Measurements from ENCODE around the gene SPEM2.

SPEM2 gene

DNA sequence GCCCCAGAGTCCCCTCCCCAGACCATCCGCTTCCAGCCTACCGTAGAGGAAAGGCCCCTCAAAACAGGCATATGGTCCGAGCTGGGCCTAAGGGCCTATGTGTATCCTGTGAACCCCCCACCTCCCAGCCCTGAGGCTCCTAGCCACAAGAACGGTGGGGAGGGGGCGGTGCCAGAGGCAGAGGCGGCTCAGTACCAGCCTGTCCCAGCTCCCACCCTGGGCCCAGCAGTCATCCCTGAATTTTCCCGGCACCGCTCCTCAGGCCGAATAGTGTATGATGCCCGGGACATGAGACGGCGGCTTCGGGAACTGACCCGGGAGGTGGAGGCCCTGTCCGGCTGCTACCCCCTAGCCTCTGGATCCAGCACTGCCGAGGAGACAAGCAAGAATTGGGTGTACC, 4.2 kb upstream of the SPEM2 start:
- no peak for DNase-seq (ENCODE audit: low read depth, low spot score)

DNA sequence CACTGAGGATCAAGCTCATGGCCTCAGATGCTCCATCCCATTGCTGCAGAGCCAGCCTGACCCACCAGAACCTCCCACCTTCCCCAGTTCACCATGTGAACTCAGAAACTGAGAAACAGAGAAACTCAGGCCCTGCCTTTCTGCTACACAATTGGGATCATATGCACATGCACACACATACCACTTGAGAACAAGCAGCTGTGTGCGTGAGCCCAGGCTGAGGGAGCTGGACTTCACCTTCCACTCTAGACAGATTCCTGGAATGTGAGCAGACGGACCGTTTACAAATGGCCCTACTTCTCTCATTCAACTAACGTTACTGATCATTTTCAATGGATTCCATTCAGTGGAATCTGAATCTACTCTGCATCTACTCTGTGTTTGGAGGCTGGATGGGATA, 1.7 kb upstream of the SPEM2 start:
- DNase-seq (ENCODE audit: low read depth, low spot score) = no peak

DNA sequence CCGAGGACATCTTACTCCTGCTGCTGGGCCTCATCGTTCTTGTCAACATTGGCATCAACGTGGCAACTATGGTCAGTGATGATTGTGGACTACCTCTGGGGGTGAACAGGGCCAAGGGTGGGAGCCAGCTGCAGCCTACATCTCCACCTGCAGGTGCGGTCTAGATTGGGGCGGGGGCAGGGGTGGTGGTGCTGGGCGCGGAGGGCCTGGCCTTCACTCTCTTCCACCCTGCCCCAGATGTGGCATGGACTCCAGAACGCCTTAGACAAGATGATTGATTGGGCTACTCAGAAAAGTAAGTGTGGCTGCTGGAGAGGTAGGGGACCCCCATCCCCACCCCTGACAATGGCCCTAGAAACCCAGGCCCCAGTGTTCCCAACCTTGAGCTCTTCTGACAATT, 340 bp downstream of the SPEM2 start:
- DNase-seq (ENCODE audit: low read depth, low spot score) = no peak

DNA sequence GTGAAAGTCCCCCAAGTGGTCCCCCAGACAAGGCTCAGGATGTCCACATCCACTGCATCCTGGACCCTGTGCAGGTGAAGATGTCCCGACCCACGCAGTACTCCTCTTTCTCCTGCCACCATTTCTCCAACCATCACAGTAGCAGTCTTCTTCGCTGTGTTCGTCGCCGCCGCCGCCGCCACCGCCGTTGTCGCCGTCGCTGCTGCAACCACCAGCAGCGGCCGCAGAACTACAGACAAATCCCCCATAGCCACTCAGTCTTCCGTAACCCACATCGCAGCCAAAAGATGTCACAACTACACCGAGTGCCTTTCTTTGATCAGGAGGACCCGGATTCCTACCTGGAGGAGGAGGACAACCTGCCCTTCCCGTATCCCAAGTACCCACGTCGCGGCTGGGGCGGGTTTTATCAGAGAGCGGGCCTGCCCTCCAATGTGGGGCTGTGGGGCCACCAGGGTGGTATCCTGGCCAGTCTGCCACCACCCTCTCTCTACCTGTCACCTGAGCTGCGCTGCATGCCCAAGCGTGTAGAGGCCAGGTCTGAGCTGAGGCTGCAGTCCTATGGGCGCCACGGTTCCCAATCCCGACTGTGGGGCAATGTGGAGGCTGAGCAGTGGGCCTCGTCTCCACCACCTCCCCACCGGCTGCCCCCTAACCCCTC, 917 bp downstream of the SPEM2 start:
- DNase-seq (ENCODE audit: low read depth, low spot score) = no peak

DNA sequence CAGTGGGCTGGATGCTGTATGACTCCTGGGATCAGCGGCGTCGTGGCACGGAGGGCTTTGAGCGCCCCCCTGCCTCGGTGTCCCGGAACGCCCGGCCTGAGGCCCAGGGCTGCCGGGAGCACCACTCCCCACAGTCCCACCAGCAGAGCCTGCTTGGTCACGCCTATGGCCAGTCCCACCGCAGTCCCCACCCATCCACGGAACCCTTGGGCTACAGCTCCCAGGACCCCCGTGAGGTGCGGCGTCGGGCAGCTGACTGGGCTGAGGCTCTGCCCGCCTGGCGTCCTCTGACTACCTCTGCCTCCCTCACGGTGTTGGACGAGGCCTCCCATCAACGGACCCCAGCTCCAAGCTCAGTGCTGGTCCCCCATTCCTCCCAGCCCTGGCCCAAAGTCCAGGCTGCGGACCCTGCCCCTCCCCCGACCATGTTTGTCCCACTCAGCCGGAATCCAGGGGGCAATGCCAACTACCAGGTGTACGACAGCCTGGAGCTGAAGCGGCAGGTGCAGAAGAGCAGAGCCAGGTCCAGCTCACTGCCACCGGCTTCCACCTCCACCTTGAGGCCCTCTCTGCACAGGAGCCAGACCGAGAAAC, 1.6 kb downstream of the SPEM2 start:
- no peak for DNase-seq (ENCODE audit: low read depth, low spot score)

DNA sequence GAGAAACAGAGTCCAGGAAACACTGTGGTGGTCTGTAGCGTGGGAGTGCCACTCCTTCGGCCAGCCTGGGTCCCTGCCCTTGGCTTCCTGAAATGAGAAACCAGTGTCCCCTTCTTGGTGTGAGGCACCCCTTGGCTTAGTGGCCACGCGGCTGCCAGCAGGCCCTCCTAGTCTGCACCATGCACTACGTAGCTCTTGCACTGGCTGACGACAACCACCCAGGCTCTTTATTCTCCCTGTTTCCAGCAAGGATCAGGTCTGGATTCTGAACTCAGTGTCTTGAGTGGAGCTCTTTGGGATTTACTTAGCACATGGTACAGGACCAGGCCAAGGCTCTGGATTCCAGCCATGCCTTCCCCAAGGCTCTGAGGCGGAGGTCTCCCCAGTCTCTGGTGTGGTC, 2.1 kb downstream of the SPEM2 start:
- no peak for DNase-seq (ENCODE audit: low read depth, low spot score)

DNA sequence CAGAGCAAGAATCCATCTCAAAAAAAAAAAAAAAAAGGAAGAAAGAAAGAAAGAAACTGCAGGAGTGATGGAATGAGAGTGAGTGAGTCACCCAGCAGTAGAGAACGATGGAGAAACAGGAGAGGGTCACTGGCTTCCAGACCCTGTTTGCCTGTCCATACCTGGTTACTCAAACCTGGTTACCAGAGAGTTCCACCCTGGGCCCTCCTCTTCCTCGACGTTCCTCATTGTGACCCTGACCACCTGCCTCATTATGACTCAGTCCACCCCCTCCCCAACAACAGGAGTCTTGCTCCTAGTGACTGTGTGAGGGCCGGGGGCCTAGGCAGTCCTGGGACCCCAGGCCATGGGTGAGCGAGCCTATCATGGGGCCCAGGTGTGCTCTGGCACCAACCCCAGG, 3.1 kb downstream of the SPEM2 start, which contains the start of gene SPEM3:
TSS of gene SPEM3 (plus strand) at position 301 of the 400 bp plus-strand sequence. CDS start at position 347, 46 bp downstream.
- no peak for DNase-seq (ENCODE audit: low read depth, low spot score)

DNA sequence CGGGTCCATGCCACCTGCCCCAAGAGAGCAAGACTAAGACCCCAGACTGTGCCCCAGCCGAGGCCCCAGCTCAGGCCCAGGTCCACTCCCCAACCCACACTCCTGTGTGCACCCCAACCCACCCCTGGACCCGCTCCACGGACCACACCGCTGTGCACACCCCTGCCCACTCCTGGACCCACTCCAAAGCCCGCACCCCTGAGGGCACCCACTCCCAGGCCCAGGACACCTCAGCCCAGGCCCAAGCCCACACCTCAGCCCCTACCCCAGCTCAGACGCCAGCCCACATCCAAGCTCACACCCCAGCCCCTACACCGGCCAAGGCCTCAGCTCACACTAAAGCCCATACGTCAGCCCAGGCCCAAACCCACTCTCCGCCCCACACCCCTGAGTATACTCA, 4.3 kb downstream of the SPEM2 start:
- DNase-seq (ENCODE audit: low read depth, low spot score) = no peak

DNA sequence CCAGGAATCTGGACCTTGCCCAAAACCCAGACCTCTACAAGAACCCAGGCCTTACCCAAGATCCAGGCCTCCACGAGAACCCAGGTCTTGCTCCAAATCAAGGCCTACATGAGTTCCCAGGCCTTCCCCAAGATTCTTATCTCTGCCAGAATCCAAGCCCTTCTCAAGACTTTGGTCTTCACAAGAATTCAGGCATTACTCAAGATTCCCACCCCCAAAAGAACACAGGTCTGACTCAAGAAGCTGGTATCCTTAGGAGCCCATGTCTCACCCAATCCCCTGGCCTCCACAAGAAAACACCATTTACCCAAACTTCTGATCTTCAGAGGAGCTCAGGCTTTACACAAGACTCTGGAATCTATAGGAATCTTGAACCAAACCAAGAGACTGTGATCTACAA, 5.8 kb downstream of the SPEM2 start:
- no peak for DNase-seq (ENCODE audit: low read depth, low spot score)

DNA sequence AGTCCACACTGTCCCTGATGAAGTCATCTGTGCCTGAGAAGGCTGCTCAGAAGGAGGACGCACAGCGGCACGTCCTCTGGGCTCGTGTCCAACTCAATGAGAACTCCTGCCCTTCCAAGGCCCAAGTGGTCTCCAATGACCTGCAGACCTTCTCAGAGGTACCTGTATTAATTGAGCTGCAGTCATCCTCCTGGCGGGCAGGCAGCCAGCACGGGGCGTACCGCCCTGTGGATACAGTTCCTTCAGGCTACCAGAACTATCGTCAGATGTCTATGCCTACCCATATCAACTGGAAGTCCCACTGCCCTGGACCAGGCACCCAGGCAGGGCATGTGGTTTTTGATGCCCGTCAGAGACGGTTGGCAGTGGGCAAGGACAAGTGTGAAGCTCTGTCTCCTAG, 6.9 kb downstream of the SPEM2 start:
- DNase-seq (ENCODE audit: low read depth, low spot score) = no peak

DNA sequence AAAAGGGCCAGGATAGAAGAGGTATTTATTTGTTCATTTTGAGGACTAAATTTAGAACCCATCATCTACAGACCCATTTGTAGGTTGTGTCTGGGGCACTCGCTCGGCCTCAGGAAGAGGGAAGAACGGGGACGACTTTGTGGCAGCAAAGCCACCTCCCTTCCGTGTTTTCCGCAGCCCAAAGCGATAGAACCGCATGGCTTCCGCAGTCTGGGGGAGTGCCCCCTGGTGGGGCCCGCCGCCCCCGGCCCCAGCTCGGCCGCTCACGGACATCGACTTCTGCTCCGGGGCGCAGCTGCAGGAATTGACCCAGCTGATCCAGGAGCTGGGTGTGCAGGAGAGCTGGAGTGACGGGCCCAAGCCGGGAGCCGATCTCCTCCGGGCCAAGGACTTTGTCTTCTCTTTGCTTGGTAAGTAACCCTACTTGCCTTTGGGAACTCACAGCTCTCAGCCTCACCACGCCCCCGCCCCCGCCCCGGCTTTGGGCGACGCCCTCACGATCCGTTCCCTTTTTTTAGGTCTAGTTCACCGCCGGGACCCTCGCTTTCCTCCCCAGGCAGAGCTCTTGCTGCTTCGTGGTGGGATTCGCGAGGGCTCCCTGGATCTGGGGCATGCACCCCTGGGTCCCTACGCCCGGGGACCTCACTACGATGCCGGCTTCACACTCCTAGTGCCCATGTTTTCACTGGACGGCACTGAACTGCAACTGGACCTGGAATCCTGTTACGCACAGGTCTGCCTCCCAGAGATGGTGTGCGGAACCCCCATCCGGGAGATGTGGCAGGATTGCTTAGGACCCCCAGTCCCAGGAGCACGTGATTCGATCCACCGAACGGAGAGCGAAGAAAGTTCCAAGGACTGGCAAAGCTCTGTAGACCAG, 10.5 kb downstream of the SPEM2 start:
- DNase-seq (ENCODE audit: low read depth, low spot score) = peak; percentile 23

DNA sequence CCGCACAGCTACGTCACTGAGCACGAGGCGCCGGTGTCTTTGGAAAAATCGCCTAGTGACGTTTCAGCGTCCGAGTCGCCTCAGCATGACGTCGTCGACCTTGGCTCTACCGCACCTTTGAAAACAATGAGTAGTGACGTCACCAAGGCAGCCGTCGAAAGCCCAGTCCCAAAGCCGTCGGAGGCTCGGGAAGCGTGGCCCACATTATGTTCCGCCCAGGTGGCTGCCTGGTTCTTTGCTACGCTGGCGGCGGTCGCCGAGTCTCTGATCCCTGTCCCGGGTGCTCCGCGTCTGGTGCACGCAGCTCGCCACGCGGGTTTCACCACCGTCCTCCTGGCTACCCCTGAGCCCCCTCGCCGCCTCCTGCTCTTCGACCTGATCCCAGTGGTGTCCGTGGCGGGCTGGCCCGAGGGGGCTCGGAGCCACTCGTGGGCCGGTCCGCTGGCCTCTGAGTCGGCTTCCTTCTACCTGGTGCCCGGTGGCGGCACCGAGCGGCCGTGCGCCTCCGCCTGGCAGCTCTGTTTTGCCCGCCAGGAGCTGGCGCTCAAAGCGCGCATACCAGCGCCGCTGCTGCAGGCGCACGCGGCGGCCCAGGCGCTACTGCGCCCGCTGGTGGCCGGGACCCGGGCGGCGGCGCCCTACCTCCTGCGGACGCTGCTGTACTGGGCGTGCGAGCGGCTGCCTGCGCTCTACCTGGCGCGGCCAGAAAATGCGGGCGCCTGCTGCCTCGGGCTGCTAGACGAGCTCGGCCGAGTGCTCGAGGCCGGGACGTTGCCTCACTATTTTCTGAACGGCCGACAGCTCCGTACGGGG, 11.3 kb downstream of the SPEM2 start:
- peak; percentile 53 for DNase-seq (ENCODE audit: low read depth, low spot score)

DNA sequence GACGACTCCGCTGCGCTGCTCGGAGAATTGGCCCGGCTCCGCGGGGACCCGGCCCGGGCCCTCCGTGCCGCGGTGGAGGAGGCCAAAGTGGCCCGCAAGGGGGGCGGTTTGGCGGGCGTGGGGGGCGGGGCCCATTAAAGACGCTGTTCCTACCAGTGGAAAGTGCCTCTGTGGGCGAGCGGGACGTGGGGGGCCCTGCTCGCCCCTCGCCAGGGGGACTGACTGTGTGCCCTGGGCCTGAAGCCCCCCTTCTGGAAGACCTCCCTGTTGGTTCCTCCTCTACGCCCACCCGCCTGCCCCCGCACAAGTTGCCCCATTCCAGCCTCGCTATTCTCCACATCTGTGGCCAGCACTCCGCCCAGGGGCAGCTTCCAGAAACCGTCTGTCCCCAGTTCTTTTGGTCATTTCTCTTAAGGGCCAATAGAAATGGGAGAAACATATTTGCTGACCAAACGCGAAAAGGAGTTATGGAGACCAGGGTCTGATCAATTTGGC, 12.0 kb downstream of the SPEM2 start:
- DNase-seq (ENCODE audit: low read depth, low spot score) = no peak

DNA sequence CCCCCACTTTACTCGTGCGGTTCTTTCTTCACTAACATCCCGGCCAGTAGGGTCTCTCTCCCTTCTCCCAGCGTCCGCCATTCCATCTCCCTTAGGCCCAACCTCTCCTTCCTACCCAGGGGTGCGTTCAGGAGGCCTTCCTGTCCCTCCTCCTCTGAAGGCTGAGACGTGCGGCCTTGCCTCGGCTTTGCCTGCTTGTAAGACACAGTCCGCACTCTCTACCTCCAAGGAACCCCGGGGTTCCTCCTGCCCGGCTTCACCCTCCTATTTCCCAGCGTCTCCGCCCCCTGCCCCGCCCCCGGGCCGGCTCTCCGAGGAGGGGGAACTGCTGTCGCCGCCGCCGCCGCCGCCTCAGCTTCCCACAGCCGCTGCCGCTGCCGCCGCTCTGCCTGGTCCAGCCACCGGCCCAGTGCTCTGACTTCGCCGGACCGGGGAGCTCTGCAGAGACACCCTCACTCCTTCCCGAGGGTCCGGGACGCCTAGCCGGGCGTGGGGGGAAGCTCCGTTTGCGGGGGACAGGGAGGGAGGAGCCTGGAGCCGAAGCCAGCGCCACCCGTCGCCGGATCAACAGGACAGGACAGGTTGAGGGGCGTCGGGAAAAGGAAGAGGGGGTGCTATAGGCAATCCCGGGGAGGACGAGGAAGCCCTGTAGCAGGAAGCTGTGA, 12.7 kb downstream of the SPEM2 start:
- no peak for DNase-seq (ENCODE audit: low read depth, low spot score)

DNA sequence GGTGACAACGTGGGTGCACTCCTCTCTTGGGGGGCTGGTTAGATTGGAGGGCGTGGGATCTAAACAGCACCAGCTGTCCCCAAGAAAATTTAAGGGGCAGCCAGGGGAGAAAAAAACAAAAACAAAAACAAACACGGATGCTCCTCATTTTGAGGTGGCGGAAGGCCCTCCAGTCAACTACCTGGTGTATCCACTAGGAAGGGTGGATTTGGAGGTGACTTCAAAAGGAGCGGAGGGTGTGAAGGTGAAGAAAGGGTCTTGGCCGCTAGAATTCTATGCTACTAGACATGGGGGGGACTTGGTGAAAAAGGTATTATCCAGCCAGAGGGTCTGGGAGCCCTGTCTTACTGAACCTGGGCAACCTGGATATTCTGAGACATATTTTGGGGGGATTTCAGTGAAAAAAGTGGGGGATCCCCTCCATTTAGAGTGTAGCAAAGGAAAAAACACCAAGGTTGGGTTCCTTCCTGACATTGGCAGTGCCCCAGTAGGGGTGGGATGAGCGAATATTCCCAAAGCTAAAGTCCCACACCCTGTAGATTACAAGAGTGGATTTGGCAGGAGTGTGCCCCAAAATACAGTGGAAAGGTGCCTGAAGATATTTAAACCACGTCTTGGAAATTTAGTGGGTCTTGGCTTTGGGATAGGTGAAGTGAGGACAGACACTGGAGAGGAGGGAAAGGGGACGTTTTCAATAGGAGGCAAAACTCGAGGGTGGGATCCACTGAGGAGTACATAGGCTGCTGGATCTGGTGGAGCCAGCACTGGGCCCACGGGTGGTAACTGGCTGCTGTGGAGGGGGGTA, 13.4 kb downstream of the SPEM2 start:
- no peak for DNase-seq (ENCODE audit: low read depth, low spot score)

DNA sequence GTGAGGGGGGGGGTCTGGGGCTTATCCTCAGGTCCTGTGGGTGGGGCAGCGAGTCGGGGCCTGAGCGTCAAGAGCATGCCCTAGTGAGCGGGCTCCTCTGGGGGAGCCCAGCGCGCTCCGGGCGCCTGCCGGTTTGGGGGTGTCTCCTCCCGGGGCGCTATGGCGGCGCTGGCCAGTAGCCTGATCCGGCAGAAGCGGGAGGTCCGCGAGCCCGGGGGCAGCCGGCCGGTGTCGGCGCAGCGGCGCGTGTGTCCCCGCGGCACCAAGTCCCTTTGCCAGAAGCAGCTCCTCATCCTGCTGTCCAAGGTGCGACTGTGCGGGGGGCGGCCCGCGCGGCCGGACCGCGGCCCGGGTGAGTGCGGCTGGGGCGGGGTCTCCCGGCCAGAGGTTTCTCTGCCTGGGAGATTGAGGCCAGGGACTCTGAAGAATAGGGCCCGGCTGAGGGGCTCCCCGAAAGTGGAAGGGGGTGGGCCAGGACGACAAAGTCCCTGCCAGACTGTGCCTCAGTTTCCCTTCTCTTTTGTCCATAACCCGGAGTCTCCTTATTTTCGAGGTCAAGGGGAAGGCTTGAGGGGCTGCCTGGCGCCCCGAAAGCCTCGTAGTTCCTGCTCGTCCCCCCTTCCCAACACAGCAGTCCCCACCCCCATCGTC, 14.2 kb downstream of the SPEM2 start, which contains the start of gene FGF11:
TSS of gene FGF11 (plus strand) at position 51 of the 651 bp plus-strand sequence. CDS start at position 160, 109 bp downstream.
- no peak for DNase-seq (ENCODE audit: low read depth, low spot score)

DNA sequence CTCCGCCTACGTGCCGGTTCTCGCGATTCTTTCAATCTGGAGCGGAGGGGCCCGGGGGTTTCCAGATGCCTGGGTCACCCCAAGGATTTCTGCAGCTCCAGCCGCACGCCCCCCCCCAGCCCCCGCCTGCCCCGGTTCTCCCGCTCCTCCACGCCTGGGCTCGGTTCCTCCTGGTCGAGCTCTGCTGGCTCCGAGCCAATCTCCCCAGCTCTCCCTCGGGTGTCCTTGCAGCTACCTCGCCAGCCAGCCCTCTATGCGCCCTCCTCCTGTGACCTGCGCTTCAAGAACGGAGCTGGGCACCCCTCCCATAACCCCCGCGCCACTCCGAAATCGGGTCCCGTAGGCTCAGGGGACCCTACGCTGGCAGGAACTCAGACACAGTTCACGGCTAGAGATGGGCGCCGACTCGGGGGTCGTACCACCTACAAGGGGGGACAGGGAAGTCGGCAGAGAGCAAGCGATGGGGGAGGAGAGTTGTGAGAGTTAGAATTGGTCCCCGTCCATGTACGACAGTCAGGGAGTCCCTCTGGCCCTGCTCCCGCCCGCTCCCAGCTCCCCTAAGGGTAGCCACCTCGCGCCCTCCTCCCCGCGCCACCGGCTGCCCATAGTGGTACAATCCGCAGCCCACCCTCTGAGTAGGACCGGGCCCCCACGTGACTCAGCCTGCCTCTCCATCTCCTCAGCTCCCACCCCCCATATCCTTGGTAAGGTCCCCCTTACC, 14.9 kb downstream of the SPEM2 start:
- no peak for DNase-seq (ENCODE audit: low read depth, low spot score)

DNA sequence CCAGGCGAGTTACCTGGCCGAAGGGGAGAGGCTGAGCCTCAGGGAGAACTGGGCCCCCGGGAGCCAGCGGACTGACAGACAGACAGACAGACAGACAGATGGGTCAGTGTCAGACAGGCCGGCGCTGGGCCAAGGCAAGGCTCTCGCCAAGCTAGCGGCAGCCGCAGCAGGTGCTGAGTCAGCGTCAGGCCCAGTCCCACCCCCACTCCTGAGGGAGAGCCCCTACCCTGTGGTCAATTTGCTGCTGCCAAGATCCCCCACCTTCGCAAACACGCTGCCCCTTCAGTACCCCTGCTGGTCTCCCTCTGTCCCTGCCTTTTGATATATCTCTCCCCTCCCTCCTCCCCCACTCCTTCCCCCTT, 15.4 kb downstream of the SPEM2 start:
- DNase-seq (ENCODE audit: low read depth, low spot score) = no peak

DNA sequence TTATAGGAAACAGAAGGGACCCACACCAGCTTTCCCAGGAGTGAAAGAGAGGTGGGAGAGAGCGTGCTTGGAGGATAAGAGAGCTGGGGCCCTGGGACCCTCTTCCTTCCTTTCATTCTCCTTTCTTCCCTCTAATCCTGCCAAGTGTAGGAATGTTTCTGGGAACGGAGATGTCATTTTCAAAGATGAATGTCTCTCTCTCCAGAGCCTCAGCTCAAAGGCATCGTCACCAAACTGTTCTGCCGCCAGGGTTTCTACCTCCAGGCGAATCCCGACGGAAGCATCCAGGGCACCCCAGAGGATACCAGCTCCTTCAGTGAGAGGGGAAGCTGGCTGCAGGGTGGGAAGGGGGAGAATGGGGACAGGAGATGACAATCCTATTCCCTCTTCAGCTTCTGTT, 15.8 kb downstream of the SPEM2 start:
- DNase-seq (ENCODE audit: low read depth, low spot score) = no peak

All from activated CD4-positive, CD25-positive, alpha-beta regulatory T cell treated with anti-CD3 and anti-CD28 coated beads, Interleukin-2, amount 50 U/mL, for 16 hours (primary cell).